Uterus (tissue), 2 donors: ENCODE data around the gene HMGCS2.

Source experiments
- CTCF ChIP-seq, 4 experiments: fragments of 200-600 bp in 2 of 4; fragments of 450-650 bp in 2 of 4; sonication (generic) in 2 of 4; IDR thresholded peaks; one replicate each; pipeline ENCODE4 v1.5.1; 2016 to 2019; ENCODE audit warnings: antibody characterized with exemption in 4 of 4, mild to moderate bottlenecking in 2 of 4, moderate library complexity in 1 of 4
- POLR2A ChIP-seq, 2 donors: fragments of 450-650 bp; IDR thresholded peaks; one replicate each; pipeline ENCODE4 v1.6.1; 2016; ENCODE audit warnings: antibody characterized with exemption in 2 of 2, mild to moderate bottlenecking in 1 of 2, moderate library complexity in 1 of 2

DNA sequence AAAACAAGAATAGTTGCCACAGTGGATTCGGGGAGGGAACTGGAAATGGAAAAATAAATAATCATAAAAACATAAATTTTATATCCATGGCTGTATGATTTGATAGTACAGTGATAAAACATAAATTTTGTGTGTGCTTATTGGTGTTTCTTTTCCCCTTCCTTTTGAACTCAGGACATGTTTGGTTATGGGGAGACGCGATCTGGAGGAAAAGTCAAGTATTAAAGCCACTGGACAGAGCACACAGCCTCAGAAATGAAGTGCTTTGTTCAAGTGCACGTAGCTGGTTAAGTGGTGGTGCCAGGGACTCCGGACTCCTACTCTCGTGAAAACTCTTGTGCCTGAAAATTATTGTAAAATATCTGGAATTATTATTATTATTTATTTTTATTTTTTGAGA lies 9.7 kb upstream of the HMGCS2 start:
- no peak for TF ChIP-seq CTCF (IDR thresholded peaks at IDR 0.05)
- no peak for TF ChIP-seq POLR2A (IDR thresholded peaks at IDR 0.05)
